NB4 (cell line): Measurements from ENCODE around the gene RIPK4.

Experiments used
- DNase-seq: peaks from one replicate; pipeline ENCODE4 v3.0.0; 2010; ENCODE audit warnings: low read depth
- H3K4me3 ChIP-seq: one replicate; pipeline ENCODE4 v1.5.1; 2011; ENCODE audit warnings: mild to moderate bottlenecking, low read depth, low read length, moderate library complexity
- MYC ChIP-seq: IDR thresholded peaks from 2 replicates; pipeline ENCODE4 v1.6.1; 2011; ENCODE audit warnings: low read depth, low read length
- POLR2A ChIP-seq: IDR thresholded peaks from 2 replicates; pipeline ENCODE4 v1.6.1; 2011; ENCODE audit warnings: mild to moderate bottlenecking; ENCODE audit not compliant: insufficient read length; ENCODE audit errors: extremely low read depth
- TF ChIP-seq, protein P1 (sequence below): IDR thresholded peaks from 2 replicates; pipeline ENCODE4 v1.6.1; 2011; ENCODE audit warnings: low read depth, low read length
- TF ChIP-seq, protein P2 (sequence below): IDR thresholded peaks from one replicate; pipeline ENCODE4 v1.5.1; 2012; ENCODE audit warnings: low read depth, low read length

The RIPK4 gene

DNA sequence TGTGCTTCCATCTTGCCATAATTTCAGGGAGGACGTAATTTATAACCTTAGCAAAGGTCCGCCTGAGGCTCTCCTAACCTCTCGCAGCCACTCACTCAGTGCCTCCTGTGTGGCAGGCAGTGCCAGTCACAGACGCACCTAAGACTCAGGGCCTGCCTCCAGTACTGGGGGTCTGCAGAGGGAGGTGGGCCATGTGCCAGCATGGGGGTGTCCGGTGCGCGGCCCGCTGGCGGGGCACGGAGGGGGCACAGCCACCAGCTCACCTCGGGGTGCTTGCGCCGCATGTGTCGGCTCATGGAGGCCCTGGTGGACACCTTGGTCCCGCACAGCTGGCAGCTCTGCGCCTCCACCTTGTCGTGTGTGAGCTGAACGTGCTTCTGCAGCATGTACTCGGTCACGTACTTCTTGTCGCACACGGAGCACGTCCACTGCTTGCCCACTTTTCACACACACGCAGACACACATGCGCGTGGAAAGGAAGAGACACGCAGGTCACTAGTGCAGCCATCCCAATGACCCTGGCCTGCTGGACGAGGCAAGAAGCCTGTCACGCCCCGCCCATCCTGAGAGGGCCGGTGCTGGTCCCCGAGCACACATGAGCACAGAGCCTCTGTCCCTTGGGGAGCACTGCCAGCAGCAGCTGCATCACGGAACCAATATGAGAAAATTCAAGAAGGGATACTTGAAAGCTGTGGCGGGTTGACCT lies 43.2 kb upstream of the RIPK4 start:
- no peak overlapping the region for H3K4me3 ChIP-seq
- TF ChIP-seq MYC = no peak
- TF ChIP-seq, protein P1, sequence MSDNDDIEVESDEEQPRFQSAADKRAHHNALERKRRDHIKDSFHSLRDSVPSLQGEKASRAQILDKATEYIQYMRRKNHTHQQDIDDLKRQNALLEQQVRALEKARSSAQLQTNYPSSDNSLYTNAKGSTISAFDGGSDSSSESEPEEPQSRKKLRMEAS = no peak
- DNase-seq = no peak

DNA sequence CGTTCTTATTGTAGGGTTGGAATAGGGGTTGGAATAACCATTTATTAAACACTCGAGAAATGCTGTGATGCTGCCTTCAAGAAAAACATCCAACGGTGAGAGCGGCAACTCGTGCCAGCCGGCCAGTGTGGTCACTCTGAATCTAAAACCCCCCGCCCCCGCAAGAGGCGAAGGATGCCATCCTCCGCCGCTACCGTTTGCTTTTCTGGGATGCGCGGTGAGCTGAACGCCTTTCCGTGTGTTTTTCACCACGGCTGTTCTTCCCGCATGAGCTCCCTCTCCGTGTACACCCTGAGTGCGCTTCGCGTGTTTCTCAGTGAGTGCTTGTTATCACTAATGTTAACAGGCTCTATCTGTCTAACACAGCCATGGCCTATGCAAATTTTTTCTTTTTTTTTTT lies 42.0 kb upstream of the RIPK4 start:
- no peak for DNase-seq
- no peak for TF ChIP-seq MYC
- TF ChIP-seq, protein P1 = no peak
- TF ChIP-seq, protein P2, sequence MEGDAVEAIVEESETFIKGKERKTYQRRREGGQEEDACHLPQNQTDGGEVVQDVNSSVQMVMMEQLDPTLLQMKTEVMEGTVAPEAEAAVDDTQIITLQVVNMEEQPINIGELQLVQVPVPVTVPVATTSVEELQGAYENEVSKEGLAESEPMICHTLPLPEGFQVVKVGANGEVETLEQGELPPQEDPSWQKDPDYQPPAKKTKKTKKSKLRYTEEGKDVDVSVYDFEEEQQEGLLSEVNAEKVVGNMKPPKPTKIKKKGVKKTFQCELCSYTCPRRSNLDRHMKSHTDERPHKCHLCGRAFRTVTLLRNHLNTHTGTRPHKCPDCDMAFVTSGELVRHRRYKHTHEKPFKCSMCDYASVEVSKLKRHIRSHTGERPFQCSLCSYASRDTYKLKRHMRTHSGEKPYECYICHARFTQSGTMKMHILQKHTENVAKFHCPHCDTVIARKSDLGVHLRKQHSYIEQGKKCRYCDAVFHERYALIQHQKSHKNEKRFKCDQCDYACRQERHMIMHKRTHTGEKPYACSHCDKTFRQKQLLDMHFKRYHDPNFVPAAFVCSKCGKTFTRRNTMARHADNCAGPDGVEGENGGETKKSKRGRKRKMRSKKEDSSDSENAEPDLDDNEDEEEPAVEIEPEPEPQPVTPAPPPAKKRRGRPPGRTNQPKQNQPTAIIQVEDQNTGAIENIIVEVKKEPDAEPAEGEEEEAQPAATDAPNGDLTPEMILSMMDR = no peak
- TF ChIP-seq POLR2A = no peak
- H3K4me3 ChIP-seq = no peak overlapping the region

DNA sequence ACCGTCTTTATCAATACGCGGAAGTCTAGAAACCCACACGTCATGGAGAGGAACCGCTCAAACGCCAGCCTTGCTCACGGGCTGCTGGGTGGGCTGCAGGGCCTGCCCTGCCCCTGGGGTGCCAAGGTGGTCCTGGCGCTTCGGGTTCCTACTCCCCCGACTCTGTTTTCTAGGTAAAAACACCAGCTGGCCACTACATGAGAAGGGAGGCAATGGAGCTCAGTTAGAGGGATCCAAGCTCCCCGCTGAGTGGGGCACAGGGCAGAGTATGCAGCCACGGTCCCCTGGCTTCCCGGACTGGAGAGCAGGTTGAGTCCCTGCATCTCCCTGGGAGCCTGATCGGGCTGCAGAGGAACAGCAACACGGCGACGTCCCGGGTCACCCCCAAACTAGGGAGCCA lies 41.2 kb upstream of the RIPK4 start:
- DNase-seq = no peak
- TF ChIP-seq, protein P1 = no peak
- TF ChIP-seq, protein P2 = no peak
- no peak for TF ChIP-seq POLR2A
- TF ChIP-seq MYC = no peak

DNA sequence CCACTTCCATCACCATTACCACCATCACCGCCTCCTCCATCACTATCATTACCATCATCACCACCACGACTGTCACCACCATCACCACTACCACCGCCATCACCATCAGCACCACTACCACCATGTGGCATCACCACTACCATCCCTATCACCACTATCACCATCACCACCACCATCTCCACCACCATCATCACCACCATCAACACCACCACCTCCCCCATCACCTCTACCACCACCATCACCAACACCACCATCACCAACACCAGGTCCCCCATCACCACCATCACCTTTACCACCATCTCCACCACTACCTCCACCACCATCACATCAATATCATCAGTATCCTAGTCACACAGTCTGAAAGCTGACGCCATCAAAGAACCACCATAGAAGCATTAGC lies 39.9 kb upstream of the RIPK4 start:
- no peak for DNase-seq
- H3K4me3 ChIP-seq = no peak overlapping the region
- TF ChIP-seq, protein P1 = no peak
- TF ChIP-seq MYC = no peak
- TF ChIP-seq, protein P2 = no peak
- TF ChIP-seq POLR2A = no peak

More for the DNA sequence above, 41.2 kb upstream of the RIPK4 start:
- no peak overlapping the region for H3K4me3 ChIP-seq

DNA sequence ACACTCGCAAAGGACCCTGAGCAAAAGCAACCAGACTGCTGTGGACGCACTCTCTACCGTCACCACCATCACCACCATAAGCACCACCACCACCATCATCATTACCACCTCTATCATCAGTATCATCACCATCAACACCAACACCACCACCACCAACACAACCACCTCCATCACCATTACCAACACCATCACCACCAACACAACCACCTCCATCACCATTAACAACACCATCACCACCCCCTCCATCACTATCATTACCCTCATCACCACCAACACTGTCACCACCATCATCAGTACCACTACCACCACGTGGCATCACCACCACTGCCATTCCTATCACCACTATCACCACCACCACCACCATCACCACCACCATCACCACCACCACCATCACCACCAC lies 38.8 kb upstream of the RIPK4 start:
- no peak overlapping the region for H3K4me3 ChIP-seq
- no peak for DNase-seq
- TF ChIP-seq POLR2A (no peak), MYC (no peak)
- TF ChIP-seq, protein P1 = no peak
- TF ChIP-seq, protein P2 = no peak

DNA sequence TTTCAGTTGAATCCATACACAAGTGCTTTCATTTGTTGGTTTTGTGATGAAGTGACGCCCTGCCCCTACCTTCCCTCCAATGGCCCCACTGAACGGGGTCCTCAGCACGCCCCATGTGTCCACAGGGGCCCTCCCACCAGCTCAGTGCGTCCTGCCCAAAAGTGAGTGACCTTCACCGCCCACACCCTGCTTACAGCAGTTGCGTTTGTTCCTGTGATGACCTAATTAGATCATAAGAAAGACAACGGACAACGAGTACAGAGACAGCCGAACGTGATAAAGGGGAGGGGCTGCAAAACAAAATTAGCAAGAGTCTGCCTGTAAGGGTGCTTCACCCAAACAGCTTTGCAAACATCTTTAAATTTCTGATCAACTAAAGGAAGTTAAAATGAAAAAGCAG lies 38.2 kb upstream of the RIPK4 start:
- TF ChIP-seq POLR2A = no peak
- no peak overlapping the region for H3K4me3 ChIP-seq
- no peak for DNase-seq

DNA sequence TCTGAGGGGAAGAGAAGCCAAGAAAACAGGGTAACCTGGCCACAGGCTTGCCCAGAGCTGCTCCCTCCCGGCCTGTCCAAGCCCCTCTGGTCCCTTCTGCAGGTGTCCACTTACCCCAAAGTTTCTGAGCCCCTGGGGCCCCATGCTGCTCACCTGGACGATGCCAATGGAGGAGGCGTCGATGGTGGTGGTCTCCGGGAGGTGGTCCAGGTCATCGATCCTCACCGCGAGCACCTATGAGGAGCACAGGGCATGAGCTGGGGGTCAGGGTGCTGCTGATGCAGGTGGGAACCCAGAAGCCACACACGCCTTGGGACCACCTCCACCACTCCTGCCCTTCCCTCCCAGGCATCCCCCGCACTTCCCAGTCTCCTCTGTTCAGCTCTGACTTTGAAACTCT lies 37.5 kb upstream of the RIPK4 start:
- H3K4me3 ChIP-seq = no peak overlapping the region
- TF ChIP-seq MYC (no peak), POLR2A (no peak)
- TF ChIP-seq, protein P2 = no peak
- TF ChIP-seq, protein P1 = no peak
- no peak for DNase-seq
